Erythroblast (primary cell): Measurements from ENCODE around the gene ATP6AP2.

Experiments used
- GATA1 ChIP-seq: IDR thresholded peaks from 2 replicates; pipeline ENCODE4 v1.6.1; 2011; ENCODE audit warnings: low read depth, mild to moderate bottlenecking, control low read depth, low read length, moderate library complexity
- POLR2A ChIP-seq: IDR thresholded peaks from 2 replicates; pipeline ENCODE4 v1.6.1; 2011; ENCODE audit warnings: mild to moderate bottlenecking, low read length

DNA sequence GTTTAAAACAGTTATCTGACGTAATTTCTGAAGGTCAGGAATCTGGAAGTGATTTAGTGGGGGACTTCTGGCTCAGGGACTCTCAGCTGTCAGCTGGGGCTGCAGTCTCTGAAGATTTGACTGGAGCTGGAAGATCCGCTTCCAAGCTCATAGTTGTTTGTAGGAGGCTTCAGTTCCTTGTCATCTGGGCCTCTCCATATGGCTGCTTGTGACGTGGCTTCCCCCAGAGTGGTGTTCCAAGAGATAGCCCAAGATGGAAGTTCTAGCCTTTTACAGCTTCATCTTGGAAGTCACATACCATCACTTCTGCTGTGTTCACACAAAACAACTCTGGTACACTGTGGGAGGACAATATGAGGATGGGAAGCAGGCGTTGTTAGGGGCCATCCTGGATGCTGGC lies 44.5 kb downstream of the ATP6AP2 start:
- TF ChIP-seq POLR2A (no peak), GATA1 (no peak)
